ENCODE results near the gene PCCA.

PCCA gene

DNA sequence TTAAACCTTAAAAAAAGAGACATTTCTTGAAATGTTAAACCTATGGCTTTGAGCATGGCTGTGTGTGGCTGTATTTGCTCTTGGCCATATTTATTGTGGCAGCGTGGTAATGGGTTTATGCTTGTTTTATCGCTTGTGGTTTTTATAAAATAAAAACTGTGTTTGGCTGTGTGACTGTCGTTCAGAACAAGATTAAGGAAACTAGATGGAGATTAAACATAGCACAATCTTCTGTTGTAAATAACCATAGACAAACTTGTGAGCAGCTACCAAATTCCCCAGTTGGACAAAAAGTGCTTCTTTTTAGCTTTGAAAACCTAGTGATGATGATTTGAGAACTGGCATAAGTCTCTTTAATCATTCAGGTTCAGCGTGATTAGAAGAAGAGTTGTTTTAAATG is 308.7 kb downstream of the PCCA start:
- DNase-seq (ENCODE audit: extremely low read depth, low read depth) = no peak
- TF ChIP-seq, protein P1, sequence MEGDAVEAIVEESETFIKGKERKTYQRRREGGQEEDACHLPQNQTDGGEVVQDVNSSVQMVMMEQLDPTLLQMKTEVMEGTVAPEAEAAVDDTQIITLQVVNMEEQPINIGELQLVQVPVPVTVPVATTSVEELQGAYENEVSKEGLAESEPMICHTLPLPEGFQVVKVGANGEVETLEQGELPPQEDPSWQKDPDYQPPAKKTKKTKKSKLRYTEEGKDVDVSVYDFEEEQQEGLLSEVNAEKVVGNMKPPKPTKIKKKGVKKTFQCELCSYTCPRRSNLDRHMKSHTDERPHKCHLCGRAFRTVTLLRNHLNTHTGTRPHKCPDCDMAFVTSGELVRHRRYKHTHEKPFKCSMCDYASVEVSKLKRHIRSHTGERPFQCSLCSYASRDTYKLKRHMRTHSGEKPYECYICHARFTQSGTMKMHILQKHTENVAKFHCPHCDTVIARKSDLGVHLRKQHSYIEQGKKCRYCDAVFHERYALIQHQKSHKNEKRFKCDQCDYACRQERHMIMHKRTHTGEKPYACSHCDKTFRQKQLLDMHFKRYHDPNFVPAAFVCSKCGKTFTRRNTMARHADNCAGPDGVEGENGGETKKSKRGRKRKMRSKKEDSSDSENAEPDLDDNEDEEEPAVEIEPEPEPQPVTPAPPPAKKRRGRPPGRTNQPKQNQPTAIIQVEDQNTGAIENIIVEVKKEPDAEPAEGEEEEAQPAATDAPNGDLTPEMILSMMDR (IDR thresholded peaks at IDR 0.05; ENCODE audit: low read depth, low read length, missing control alignments) = no peak
- H3K4me3 ChIP-seq (replicated peaks; ENCODE audit: low read depth, low read length) = no peak overlapping the region

DNA sequence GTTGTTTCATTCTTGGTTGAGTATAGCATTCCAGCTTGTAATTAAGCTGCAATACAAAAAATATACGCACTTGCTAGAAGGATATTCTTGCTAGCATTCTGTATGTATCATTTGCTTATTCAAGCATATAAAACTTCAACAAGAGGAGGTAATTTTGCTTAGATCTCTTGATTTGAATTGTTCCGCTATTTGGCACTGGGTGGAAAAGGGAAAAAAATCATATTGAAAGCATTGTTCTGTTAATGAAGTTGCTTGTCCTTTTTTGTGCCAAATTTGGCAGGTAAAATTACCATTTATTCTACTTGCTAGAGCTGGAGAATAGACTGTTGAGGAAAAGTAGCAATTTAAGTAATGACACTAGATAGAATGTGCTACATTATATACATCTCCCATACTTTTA is 309.5 kb downstream of the PCCA start:
- TF ChIP-seq, protein P1 (IDR thresholded peaks at IDR 0.05; ENCODE audit: low read depth, low read length, missing control alignments) = no peak
- no peak overlapping the region for H3K4me3 ChIP-seq (replicated peaks; ENCODE audit: low read depth, low read length)
- no peak for DNase-seq (ENCODE audit: extremely low read depth, low read depth)

DNA sequence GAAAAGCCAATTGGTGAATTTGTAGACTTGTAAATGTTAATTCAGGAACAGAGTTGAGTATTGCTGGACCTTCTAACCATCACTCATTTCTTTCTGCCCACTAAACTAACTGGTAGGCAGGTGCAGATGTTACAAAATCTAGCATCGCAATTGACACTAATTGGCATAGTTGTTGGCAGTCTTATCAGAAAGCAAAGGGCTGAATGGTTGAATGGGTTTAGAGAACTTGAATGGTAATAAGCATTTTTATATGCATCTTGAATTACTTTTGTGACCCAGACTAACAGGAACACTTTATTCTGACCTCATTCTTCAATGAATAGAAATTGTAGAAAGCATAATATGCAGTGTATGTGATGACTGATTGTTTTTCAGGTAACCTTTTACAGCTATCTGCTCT is 310.6 kb downstream of the PCCA start:
- DNase-seq (ENCODE audit: extremely low read depth, low read depth) = no peak
- TF ChIP-seq, protein P1 (IDR thresholded peaks at IDR 0.05; ENCODE audit: low read depth, low read length, missing control alignments) = no peak
- H3K4me3 ChIP-seq (replicated peaks; ENCODE audit: low read depth, low read length) = no peak overlapping the region

DNA sequence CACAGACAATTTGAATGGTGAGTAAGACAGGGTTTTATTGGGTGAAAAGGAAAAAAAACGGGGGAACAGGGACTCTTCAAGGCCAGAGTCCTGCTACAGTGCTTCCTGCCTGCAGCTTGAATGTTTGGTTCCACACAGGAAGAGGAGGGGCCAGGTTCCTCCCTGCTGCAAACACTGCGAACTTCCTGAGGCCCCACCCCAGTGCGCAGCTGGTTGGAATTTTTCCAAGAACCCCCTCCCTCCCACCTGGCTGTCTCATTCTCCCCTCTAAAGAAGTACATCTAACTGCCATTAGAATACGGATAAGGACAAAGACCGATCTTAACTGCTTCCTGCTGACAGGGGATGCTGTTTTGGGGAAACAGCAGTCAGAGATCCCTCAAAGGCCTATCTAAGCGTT is 314.8 kb downstream of the PCCA start:
- DNase-seq (ENCODE audit: extremely low read depth, low read depth) = no peak
- H3K4me3 ChIP-seq (replicated peaks; ENCODE audit: low read depth, low read length) = no peak overlapping the region
- TF ChIP-seq, protein P1 (IDR thresholded peaks at IDR 0.05; ENCODE audit: low read depth, low read length, missing control alignments) = no peak

DNA sequence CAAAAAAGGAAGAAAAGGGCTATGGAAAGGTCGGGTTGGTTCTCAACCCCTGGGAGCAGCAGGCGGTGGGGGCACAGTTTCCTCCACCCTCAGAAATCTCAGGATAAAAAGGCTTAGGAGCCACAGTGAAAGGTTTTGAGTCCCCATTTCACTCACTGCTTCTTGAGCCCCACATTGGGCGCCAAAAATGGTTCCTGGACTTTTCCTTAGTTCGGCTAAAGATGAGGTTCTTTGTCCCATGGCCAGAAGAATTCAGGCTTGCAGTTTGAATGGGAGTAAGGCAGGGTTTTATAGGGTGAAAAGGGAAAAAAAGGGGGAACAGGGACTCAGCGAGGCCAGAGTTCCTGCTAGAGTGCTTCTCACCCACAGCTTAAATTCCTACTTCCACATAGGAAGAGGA is 320.2 kb downstream of the PCCA start:
- no peak for DNase-seq (ENCODE audit: extremely low read depth, low read depth)
- H3K4me3 ChIP-seq (replicated peaks; ENCODE audit: low read depth, low read length) = no peak overlapping the region
- TF ChIP-seq, protein P1 (IDR thresholded peaks at IDR 0.05; ENCODE audit: low read depth, low read length, missing control alignments) = no peak

DNA sequence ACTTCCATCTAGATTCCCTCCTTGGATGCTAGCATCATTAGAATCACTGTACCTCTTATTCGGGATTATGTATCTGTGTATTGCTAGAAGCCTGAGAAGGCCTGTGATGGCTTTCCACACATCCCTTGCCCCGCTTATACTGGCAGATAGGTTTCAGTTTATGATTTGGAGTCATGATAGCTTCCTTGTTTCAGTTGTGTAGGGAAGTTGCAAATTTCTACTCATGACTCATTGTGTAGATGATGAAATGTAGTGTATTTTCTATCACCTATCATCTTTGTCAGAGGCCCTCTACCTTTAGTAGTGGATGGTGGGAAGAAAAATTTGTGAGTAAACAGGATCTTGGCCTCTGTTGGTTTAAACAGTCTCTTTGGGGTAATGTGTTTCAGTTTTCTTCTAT is 334.5 kb downstream of the PCCA start:
- no peak overlapping the region for H3K4me3 ChIP-seq (replicated peaks; ENCODE audit: low read depth, low read length)
- TF ChIP-seq, protein P1 (IDR thresholded peaks at IDR 0.05; ENCODE audit: low read depth, low read length, missing control alignments) = no peak
- no peak for DNase-seq (ENCODE audit: extremely low read depth, low read depth)

DNA sequence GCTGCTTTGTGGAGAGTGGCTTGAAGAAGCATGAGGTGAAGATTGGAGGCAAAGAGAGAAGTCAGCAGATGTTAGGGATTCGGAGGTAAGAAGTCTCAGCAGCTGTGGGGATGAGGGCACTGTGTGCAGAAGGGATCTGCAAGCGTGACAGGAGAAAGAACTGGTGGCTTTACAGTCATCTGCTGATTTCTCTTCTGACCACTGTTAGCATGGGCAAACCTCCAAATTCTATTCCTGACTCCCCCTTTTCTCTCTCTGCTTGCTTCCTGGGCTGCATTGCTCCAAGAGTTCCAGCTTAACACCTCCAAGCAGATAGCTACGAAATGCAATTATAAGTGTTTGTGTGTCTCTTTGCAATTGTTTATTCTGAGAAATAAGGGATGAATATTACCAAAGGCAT is 340.1 kb downstream of the PCCA start:
- H3K4me3 ChIP-seq (replicated peaks; ENCODE audit: low read depth, low read length) = no peak overlapping the region
- no peak for DNase-seq (ENCODE audit: extremely low read depth, low read depth)
- TF ChIP-seq, protein P1 (IDR thresholded peaks at IDR 0.05; ENCODE audit: low read depth, low read length, missing control alignments) = no peak
